ENCODE measurements around the gene SPATA12. TPM values are rescaled to one million over a fixed set of nuclear protein-coding genes. Genes with fewer than 3 reads are reported as not detected.

The SPATA12 gene
- total RNA-seq, 2 experiments from 2014 or later: not detected

DNA sequence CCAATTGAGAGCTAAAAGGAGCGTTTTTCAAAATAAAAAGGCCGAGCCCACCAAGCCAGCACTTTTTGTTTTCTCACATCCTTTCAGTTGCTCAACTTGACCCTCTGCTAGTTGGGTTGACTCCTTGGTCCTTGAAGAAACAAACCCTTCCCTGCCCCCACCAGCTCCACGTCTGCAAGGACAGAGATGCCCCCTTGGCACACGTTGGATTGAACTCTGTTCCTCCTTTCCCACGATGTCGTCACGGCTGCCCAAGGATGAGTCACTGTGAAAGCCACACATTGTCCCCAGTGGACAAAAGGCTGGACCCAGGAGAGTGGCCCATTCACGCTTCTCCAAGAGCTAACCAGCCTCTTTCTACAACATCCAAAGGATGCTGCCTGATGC is 43.0 kb upstream of the SPATA12 start:
- DNase-seq (no peak), ATAC-seq (no peak)
- POLR2A ChIA-PET: no interaction called here
- TF ChIP-seq, protein P1, sequence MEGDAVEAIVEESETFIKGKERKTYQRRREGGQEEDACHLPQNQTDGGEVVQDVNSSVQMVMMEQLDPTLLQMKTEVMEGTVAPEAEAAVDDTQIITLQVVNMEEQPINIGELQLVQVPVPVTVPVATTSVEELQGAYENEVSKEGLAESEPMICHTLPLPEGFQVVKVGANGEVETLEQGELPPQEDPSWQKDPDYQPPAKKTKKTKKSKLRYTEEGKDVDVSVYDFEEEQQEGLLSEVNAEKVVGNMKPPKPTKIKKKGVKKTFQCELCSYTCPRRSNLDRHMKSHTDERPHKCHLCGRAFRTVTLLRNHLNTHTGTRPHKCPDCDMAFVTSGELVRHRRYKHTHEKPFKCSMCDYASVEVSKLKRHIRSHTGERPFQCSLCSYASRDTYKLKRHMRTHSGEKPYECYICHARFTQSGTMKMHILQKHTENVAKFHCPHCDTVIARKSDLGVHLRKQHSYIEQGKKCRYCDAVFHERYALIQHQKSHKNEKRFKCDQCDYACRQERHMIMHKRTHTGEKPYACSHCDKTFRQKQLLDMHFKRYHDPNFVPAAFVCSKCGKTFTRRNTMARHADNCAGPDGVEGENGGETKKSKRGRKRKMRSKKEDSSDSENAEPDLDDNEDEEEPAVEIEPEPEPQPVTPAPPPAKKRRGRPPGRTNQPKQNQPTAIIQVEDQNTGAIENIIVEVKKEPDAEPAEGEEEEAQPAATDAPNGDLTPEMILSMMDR (IDR thresholded peaks at IDR 0.05): no peak
- Mint-ChIP-seq H3K36me3 (ENCODE audit: low read depth) (no peaks in the 10 kb centered on the region), H3K4me1 (ENCODE audit: low read depth) (no peaks in the 10 kb centered on the region), H3K9me3 (no peaks in the 10 kb centered on the region), H3K4me3 (no peak overlapping the region), H3K27ac (no peak overlapping the region), H3K27me3 (peaks cover 4% of the 10 kb centered on the region)
- CTCF ChIA-PET: interaction anchor here (1.4 kb wide), 1 partner anchor 22 kb away, joined by 3 read pairs; no protein-coding TSS in a partner anchor
- intact Hi-C loops (cut with micrococcal nuclease): no loop called here

DNA sequence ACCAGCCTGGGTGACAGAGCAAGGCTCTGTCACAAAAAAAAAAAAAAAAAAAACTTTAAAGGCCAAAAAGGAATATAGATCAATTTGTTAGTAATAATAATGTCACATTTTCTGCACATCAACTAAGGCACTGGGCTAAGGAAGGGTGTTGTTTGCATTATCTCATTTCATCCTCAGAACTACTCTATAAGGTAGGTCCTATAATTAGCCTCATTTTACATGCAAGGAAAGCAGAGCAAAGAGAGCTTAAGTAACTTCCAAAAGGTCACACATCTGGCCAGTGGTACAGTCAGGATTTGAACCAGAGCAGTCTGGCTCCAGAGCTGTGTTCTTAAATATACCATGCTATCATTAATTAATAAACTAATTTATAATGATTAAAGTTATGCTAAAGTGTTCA is 42.2 kb upstream of the SPATA12 start:
- peaks cover 6% of the 10 kb centered on the region for H3K27me3 Mint-ChIP-seq
- H3K36me3 Mint-ChIP-seq (ENCODE audit: low read depth): no peaks in the 10 kb centered on the region
- H3K9me3 Mint-ChIP-seq: no peaks in the 10 kb centered on the region
- H3K27ac Mint-ChIP-seq: no peak overlapping the region
- ChIA-PET CTCF (interaction anchor here (1.4 kb wide), 1 partner anchor 22 kb away, joined by 3 read pairs; no protein-coding TSS in a partner anchor), POLR2A (no interaction called here)
- ATAC-seq (no peak), DNase-seq (no peak)
- no peaks in the 10 kb centered on the region for H3K4me1 Mint-ChIP-seq (ENCODE audit: low read depth)
- H3K4me3 Mint-ChIP-seq: no peak overlapping the region
- intact Hi-C loops (cut with micrococcal nuclease): no loop called here
- TF ChIP-seq, protein P1 (IDR thresholded peaks at IDR 0.05): no peak

DNA sequence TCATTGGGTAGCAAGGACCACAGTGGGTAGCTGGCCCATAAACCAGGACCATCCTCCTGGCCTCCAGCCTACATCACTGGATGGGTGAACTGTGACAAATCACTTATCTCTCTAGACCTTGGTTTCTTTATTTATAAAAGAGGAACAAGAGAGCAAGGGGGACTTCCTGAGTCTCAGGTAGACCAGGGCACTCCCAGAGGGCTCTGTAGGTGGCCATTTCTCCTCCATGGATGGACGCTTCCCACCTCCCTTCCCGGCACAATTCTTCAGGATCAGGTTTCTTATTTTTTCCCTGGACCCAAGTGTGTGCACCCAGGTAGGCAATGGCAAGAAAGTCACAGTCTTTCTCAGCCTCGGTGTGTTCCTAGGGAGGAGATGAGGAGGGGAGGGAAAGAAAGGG is 41.4 kb upstream of the SPATA12 start:
- ATAC-seq (no peak), DNase-seq (no peak)
- Mint-ChIP-seq H3K36me3 (ENCODE audit: low read depth) (no peaks in the 10 kb centered on the region), H3K9me3 (no peaks in the 10 kb centered on the region), H3K27me3 (peaks cover 6% of the 10 kb centered on the region), H3K4me1 (ENCODE audit: low read depth) (no peaks in the 10 kb centered on the region), H3K4me3 (no peak overlapping the region), H3K27ac (no peak overlapping the region)
- CTCF ChIA-PET: interaction anchor here (1.8 kb wide), 1 partner anchor 81 kb away, joined by 4 read pairs; no protein-coding TSS in a partner anchor
- intact Hi-C loops (cut with micrococcal nuclease): no loop called here
- TF ChIP-seq, protein P1 (IDR thresholded peaks at IDR 0.05): no peak
- POLR2A ChIA-PET: no interaction called here

DNA sequence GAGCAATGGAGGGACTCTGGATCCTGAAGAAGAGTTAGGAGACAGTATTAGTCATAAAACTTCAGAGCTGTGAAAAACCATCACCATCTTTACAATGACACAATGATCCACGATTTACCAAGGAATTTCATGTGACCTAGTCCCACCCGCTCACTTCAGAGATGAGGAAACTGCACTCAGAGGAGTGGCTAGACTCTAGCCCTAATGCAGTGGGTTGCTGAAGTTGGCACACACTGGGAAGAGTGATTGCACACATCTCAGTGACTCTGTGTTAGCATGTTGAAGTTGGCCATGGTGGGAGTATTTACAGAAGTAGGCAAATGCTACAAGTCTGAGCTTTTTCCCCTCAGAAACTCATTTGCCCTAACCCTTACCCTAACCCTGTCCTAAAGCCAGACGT is 35.2 kb upstream of the SPATA12 start:
- intact Hi-C loops (cut with micrococcal nuclease): no loop called here
- DNase-seq (no peak), ATAC-seq (no peak)
- TF ChIP-seq, protein P1 (IDR thresholded peaks at IDR 0.05): no peak
- peaks cover 2% of the 10 kb centered on the region for H3K27me3 Mint-ChIP-seq
- H3K4me1 Mint-ChIP-seq (ENCODE audit: low read depth): no peaks in the 10 kb centered on the region
- POLR2A ChIA-PET: no interaction called here
- no peak overlapping the region for H3K4me3 Mint-ChIP-seq
- H3K36me3 Mint-ChIP-seq (ENCODE audit: low read depth): no peaks in the 10 kb centered on the region
- CTCF ChIA-PET: no interaction called here
- H3K9me3 Mint-ChIP-seq: no peaks in the 10 kb centered on the region
- no peak overlapping the region for H3K27ac Mint-ChIP-seq

DNA sequence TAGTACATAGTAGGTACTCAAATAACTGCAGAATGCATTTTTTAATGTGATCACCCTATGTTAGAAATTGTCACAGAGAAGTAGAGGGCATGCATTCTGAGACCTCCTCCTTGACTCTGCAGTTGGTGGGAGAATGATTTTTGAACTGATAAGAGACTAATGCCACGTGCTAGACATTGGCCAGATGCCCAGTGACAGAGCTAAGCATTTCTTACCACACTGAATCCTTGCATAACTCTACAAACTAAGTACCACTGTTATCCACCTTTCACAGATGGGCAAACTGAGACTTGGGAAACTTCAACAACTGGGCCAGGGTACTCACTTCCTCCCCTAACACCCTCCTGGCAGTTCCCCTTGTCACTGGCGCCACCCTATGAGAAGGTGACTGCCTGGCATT is 33.5 kb upstream of the SPATA12 start:
- intact Hi-C loops (cut with micrococcal nuclease): no loop called here
- Mint-ChIP-seq H3K27ac (no peak overlapping the region), H3K27me3 (peaks cover 2% of the 10 kb centered on the region), H3K4me3 (no peak overlapping the region), H3K4me1 (ENCODE audit: low read depth) (no peaks in the 10 kb centered on the region), H3K9me3 (no peaks in the 10 kb centered on the region), H3K36me3 (ENCODE audit: low read depth) (no peaks in the 10 kb centered on the region)
- DNase-seq (no peak), ATAC-seq (no peak)
- TF ChIP-seq, protein P1 (IDR thresholded peaks at IDR 0.05): no peak
- ChIA-PET POLR2A (interaction anchor here (0.5 to 0.6 kb wide), 2 partner anchors 31 to 61 kb away, joined by 3 read pairs; no protein-coding TSS in a partner anchor), CTCF (no interaction called here)

All from activated CD8-positive, alpha-beta T cell treated with anti-CD3 and anti-CD28 coated beads for 36 hours (primary cell).